Activated CD4-positive, alpha-beta T cell treated with anti-CD3 and anti-CD28 coated beads, Interleukin-2, Interleukin-6, amounts not matched to agents 100 ng/mL and 50 ng/mL, durations not matched to agents 16 hours and 8 hours (primary cell): Measurements from ENCODE around the gene POLR2J2.
"Not testable (repeated sequence)": the region's sequence is repeated elsewhere in the genome, so short reads cannot be mapped to it uniquely, and the experiment has no call there.

Experiments used
- DNase-seq: peaks from one replicate; pipeline ENCODE4 v3.0.0-alpha.2; 2020

The POLR2J2 gene

GRCh38 chr7:102667523-102667922 is 3.9 kb downstream of the POLR2J2 start:
- not testable (repeated sequence) for DNase-seq

GRCh38 chr7:102666850-102667249 is 4.6 kb downstream of the POLR2J2 start:
- DNase-seq = not testable (repeated sequence)

GRCh38 chr7:102664765-102665164 is 6.7 kb downstream of the POLR2J2 start:
- not testable (repeated sequence) for DNase-seq

GRCh38 chr7:102649924-102650323 is 21.5 kb downstream of the POLR2J2 start, which contains the start of gene SPDYE2B:
Gene SPDYE2B (plus strand): TSS chr7:102650319. CDS start chr7:102652349, 2,030 bp downstream.
- DNase-seq = not testable (repeated sequence)

GRCh38 chr7:102647813-102648212 is 23.6 kb downstream of the POLR2J2 start:
- DNase-seq = not testable (repeated sequence)

GRCh38 chr7:102643404-102643803 is 28.1 kb downstream of the POLR2J2 start:
- not testable (repeated sequence) for DNase-seq

GRCh38 chr7:102642691-102643090 is 28.8 kb downstream of the POLR2J2 start, which contains the start of gene UPK3BL1:
Gene UPK3BL1 (minus strand): TSS chr7:102642791. CDS start chr7:102642741, 50 bp downstream.
- DNase-seq = not testable (repeated sequence)

GRCh38 chr7:102638848-102639247 is 32.6 kb downstream of the POLR2J2 start:
- DNase-seq = not testable (repeated sequence)

- DNase-seq = not testable (repeated sequence)
Measured at GRCh38 chr7:102636956-102637355, 34.5 kb downstream of the POLR2J2 start.

- not testable (repeated sequence) for DNase-seq
Measured at GRCh38 chr7:102635354-102635753, 36.1 kb downstream of the POLR2J2 start.

- DNase-seq = not testable (repeated sequence)
Measured at GRCh38 chr7:102634299-102634698, 37.2 kb downstream of the POLR2J2 start.

GRCh38 chr7:102630622-102631021 is 40.8 kb downstream of the POLR2J2 start:
- DNase-seq = not testable (repeated sequence)

GRCh38 chr7:102627271-102627904 is 44.1 kb downstream of the POLR2J2 start:
- DNase-seq = not testable (repeated sequence)

GRCh38 chr7:102618122-102618521 is 53.3 kb downstream of the POLR2J2 start:
- not testable (repeated sequence) for DNase-seq

GRCh38 chr7:102616507-102617125 is 54.8 kb downstream of the POLR2J2 start, which contains the start of gene RASA4:
Gene RASA4 (minus strand): TSS chr7:102616756. CDS start chr7:102616689, 67 bp downstream.
- DNase-seq = not testable (repeated sequence)
